Endothelial cell of hepatic sinusoid (primary cell): ENCODE data around the gene WAPL.
"Not testable (repeated sequence)": the region's sequence is repeated elsewhere in the genome, so short reads cannot be mapped to it uniquely, and the experiment has no call there.

Source experiments
- in situ Hi-C: cut with HindIII; loops from 2 replicates; pipeline ENCODE4 v1.10.0; 2017; ENCODE audit warnings: low sequenced_read_pairs

The WAPL gene

GRCh38 chr10:86521678-86522509 lies at the start of gene WAPL:
Gene WAPL, minus strand, starts transcription at chr10:86521792. Its CDS starts 3,723 bp downstream, at chr10:86518069.
- in situ Hi-C loops = no loop called here

- in situ Hi-C loops = no loop called here
Measured at GRCh38 chr10:86569335-86569734, 47.7 kb upstream of the WAPL start.

- in situ Hi-C loops = not testable (repeated sequence)
Measured at GRCh38 chr10:86566518-86566917, 44.9 kb upstream of the WAPL start.

- in situ Hi-C loops = not testable (repeated sequence)
Measured at GRCh38 chr10:86563338-86563737, 41.7 kb upstream of the WAPL start.

GRCh38 chr10:86558695-86559094 lies 37.1 kb upstream of the WAPL start:
- in situ Hi-C loops = not testable (repeated sequence)

- in situ Hi-C loops = no loop called here
Measured at GRCh38 chr10:86556933-86557649, 35.5 kb upstream of the WAPL start.

GRCh38 chr10:86556532-86556931 lies 34.9 kb upstream of the WAPL start:
- in situ Hi-C loops = no loop called here

GRCh38 chr10:86553639-86554038 lies 32.0 kb upstream of the WAPL start:
- in situ Hi-C loops = no loop called here

- in situ Hi-C loops = no loop called here
Measured at GRCh38 chr10:86553213-86553612, 31.6 kb upstream of the WAPL start.

GRCh38 chr10:86547296-86547695 lies 25.7 kb upstream of the WAPL start:
- in situ Hi-C loops = no loop called here

- in situ Hi-C loops = no loop called here
Measured at GRCh38 chr10:86545101-86545500, 23.5 kb upstream of the WAPL start.

GRCh38 chr10:86540016-86540415 lies 18.4 kb upstream of the WAPL start:
- in situ Hi-C loops = no loop called here

- in situ Hi-C loops = no loop called here
Measured at GRCh38 chr10:86538547-86538946, 17.0 kb upstream of the WAPL start.

GRCh38 chr10:86538040-86538439 lies 16.4 kb upstream of the WAPL start:
- in situ Hi-C loops = not testable (repeated sequence)

GRCh38 chr10:86536294-86536861 lies 14.8 kb upstream of the WAPL start:
- in situ Hi-C loops = no loop called here

- in situ Hi-C loops = no loop called here
Measured at GRCh38 chr10:86535132-86535882, 13.7 kb upstream of the WAPL start.

- in situ Hi-C loops = no loop called here
Measured at GRCh38 chr10:86533328-86533727, 11.7 kb upstream of the WAPL start.

GRCh38 chr10:86528736-86529135 lies 7.1 kb upstream of the WAPL start:
- in situ Hi-C loops = not testable (repeated sequence)

- in situ Hi-C loops = no loop called here
Measured at GRCh38 chr10:86526606-86527005, 5.0 kb upstream of the WAPL start.

GRCh38 chr10:86525713-86526112 lies 4.1 kb upstream of the WAPL start:
- in situ Hi-C loops = not testable (repeated sequence)
